Ascending aorta (tissue), 2 donors: Measurements from ENCODE around the gene CDK18. TPM values are rescaled to one million over a fixed set of nuclear protein-coding genes. Genes with fewer than 3 reads are reported as not detected.

Experiments
- DNase-seq, 2 donors: peaks; one replicate each; pipeline ENCODE4 v3.0.0-alpha.2; 2019; ENCODE audit warnings: low spot score in 2 of 2
- H3K27ac ChIP-seq, 2 donors: fragments of 200-600 bp; sonication (generic); one replicate each; pipeline ENCODE4 v1.5.1; 2016 to 2017; ENCODE audit warnings: mild to moderate bottlenecking in 1 of 2
- H3K27me3 ChIP-seq: fragments of 200-600 bp; sonication (generic); one replicate; pipeline ENCODE4 v1.5.1; 2017
- H3K36me3 ChIP-seq, 2 donors: fragments of 200-600 bp; sonication (generic); one replicate each; pipeline ENCODE4 v1.5.1; 2016
- H3K4me1 ChIP-seq, 2 donors: fragments of 200-600 bp; sonication (generic); one replicate each; pipeline ENCODE4 v1.5.1; 2016 to 2017; ENCODE audit warnings: mild to moderate bottlenecking in 1 of 2
- H3K4me3 ChIP-seq, 2 donors: fragments of 200-600 bp; sonication (generic); one replicate each; pipeline ENCODE4 v1.5.1; 2016 to 2017; ENCODE audit warnings: mild to moderate bottlenecking in 1 of 2
- H3K9me3 ChIP-seq, 2 donors: fragments of 200-600 bp; sonication (generic); one replicate each; pipeline ENCODE4 v1.5.1; 2016
- intact Hi-C: fragments of 100-400 bp; cut with DNase I; formaldehyde crosslinking; loops from one replicate; pipeline ENCODE4 v1.15.1; 2023
- total RNA-seq: library from RNA; depleted of rRNA; stranded (reverse); fragments of >200 nt; gene quantifications from one replicate; pipeline ENCODE4 v1.1.0, GENCODE V29; 2016
- TF ChIP-seq, protein P1 (sequence below), 3 experiments: fragments of 200-600 bp in 2 of 3; fragments of 450-650 bp in 1 of 3; sonication (generic) in 2 of 3; IDR thresholded peaks; one replicate each; pipeline ENCODE4 v1.5.1; 2016 to 2019; ENCODE audit warnings: antibody characterized with exemption in 3 of 3, mild to moderate bottlenecking in 1 of 3, moderate library complexity in 1 of 3

Gene CDK18
- total RNA-seq, 1 donor from 2014 or later: 70.0 TPM

- H3K4me3 ChIP-seq: no peak overlapping the region
- no peak for DNase-seq
- no peaks in the 10 kb centered on the region for H3K9me3 ChIP-seq
- no peaks in the 10 kb centered on the region for H3K36me3 ChIP-seq
- no peaks in the 10 kb centered on the region for H3K27me3 ChIP-seq
- no peak overlapping the region for H3K27ac ChIP-seq
- no peaks in the 10 kb centered on the region for H3K4me1 ChIP-seq
- TF ChIP-seq, protein P1, sequence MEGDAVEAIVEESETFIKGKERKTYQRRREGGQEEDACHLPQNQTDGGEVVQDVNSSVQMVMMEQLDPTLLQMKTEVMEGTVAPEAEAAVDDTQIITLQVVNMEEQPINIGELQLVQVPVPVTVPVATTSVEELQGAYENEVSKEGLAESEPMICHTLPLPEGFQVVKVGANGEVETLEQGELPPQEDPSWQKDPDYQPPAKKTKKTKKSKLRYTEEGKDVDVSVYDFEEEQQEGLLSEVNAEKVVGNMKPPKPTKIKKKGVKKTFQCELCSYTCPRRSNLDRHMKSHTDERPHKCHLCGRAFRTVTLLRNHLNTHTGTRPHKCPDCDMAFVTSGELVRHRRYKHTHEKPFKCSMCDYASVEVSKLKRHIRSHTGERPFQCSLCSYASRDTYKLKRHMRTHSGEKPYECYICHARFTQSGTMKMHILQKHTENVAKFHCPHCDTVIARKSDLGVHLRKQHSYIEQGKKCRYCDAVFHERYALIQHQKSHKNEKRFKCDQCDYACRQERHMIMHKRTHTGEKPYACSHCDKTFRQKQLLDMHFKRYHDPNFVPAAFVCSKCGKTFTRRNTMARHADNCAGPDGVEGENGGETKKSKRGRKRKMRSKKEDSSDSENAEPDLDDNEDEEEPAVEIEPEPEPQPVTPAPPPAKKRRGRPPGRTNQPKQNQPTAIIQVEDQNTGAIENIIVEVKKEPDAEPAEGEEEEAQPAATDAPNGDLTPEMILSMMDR (IDR thresholded peaks at IDR 0.05): no peak
- intact Hi-C loops: no loop called here
Measured at GRCh38 chr1:205581321-205581980, 77.0 kb downstream of the CDK18 start.

GRCh38 chr1:205582046-205582445 lies 77.6 kb downstream of the CDK18 start:
- H3K4me1 ChIP-seq: no peaks in the 10 kb centered on the region

More at GRCh38 chr1:205582046-205582445, 77.6 kb downstream of the CDK18 start:
- Histone ChIP-seq H3K36me3 (no peaks in the 10 kb centered on the region), H3K9me3 (no peaks in the 10 kb centered on the region), H3K27me3 (no peaks in the 10 kb centered on the region), H3K27ac (no peak overlapping the region), H3K4me3 (no peak overlapping the region)
- DNase-seq: no peak
- intact Hi-C loops: no loop called here
- TF ChIP-seq, protein P1 (IDR thresholded peaks at IDR 0.05): no peak

Other genes starting within 250 kb of the CDK18 start
- gene NUAK2, start 182.9 kb upstream of the CDK18 start, total RNA-seq: 0.85 TPM
- gene KLHDC8A, start 147.7 kb upstream of the CDK18 start, total RNA-seq: not detected
- gene LEMD1, start 82.6 kb upstream of the CDK18 start, total RNA-seq: not detected
- not detected for gene BLACAT1, start 48.6 kb upstream of the CDK18 start, total RNA-seq
- 23.7 TPM for gene ELK4, start 127.3 kb downstream of the CDK18 start, total RNA-seq
- gene SLC45A3, start 175.8 kb downstream of the CDK18 start, total RNA-seq: 3.4 TPM
- 42.1 TPM for gene NUCKS1, start 245.5 kb downstream of the CDK18 start, total RNA-seq